PFSK-1 (cell line): ENCODE results near the gene NOL3.

ENCODE experiments used
- POLR2AphosphoS5 ChIP-seq: IDR thresholded peaks from 2 replicates; pipeline ENCODE4 v1.6.1; 2012; ENCODE audit warnings: low read depth, mild to moderate bottlenecking, control low read depth, low read length, moderate library complexity
- REST ChIP-seq, 2 experiments: IDR thresholded peaks; 2 replicates each; pipeline versions ENCODE4 v1.6.1 to v1.8.0; 2011 to 2012; ENCODE audit warnings: low read depth in 2 of 2, low read length in 2 of 2, control low read depth in 1 of 2, inconsistent platforms in 1 of 2, mild to moderate bottlenecking in 1 of 2, moderate library complexity in 1 of 2; ENCODE audit not compliant: insufficient read depth in 1 of 2
- SIN3A ChIP-seq: IDR thresholded peaks from 2 replicates; pipeline ENCODE4 v1.6.1; 2012; ENCODE audit warnings: mild to moderate bottlenecking, low read length, moderate library complexity, borderline replicate concordance; ENCODE audit not compliant: insufficient read depth
- TAF1 ChIP-seq: IDR thresholded peaks from 2 replicates; pipeline ENCODE4 v1.6.1; 2012; ENCODE audit warnings: low read length, control low read depth, borderline replicate concordance; ENCODE audit not compliant: insufficient read depth

GRCh38 chr16:67137605-67138004 lies 32.7 kb upstream of the NOL3 start:
- TF ChIP-seq REST (IDR thresholded peaks at IDR 0.05; ENCODE audit: insufficient read depth in 1 of 2, low read depth in 2 of 2, low read length in 2 of 2) (no peak), POLR2AphosphoS5 (no peak), SIN3A (no peak), TAF1 (no peak)
